HepG2 (cell line): ENCODE results near the gene FAM131A. TPM values are rescaled to one million over a fixed set of nuclear protein-coding genes. Genes with fewer than 3 reads are reported as not detected.

ENCODE experiments used
- HIVEP1 ChIP-seq: sonication (generic); formaldehyde crosslinking; IDR thresholded peaks from 2 replicates; pipeline ENCODE4 v1.4.0; 2020; ENCODE audit warnings: mild to moderate bottlenecking, missing genetic modification reagents
- ISX ChIP-seq: sonication (generic); formaldehyde crosslinking; conservative IDR thresholded peaks from 2 replicates; pipeline ENCODE4 v1.5.0; 2020; ENCODE audit warnings: missing genetic modification reagents
- KDM5B ChIP-seq: sonication (generic); formaldehyde crosslinking; IDR thresholded peaks from 2 replicates; pipeline ENCODE4 v1.4.0; 2020; ENCODE audit warnings: missing genetic modification reagents, mild to moderate bottlenecking, borderline replicate concordance
- RFX1 ChIP-seq: fragments of 450-650 bp; IDR thresholded peaks from 2 replicates; pipeline ENCODE4 v1.6.1; 2017
- SAFB2 ChIP-seq: sonication (generic); formaldehyde crosslinking; IDR thresholded peaks from 2 replicates; pipeline ENCODE4 v1.5.1; 2020; ENCODE audit warnings: missing genetic modification reagents, low read depth, mild to moderate bottlenecking, borderline replicate concordance
- SMARCC2 ChIP-seq: fragments of 450-650 bp; IDR thresholded peaks from 2 replicates; pipeline ENCODE4 v1.6.1; 2017; ENCODE audit warnings: antibody characterized with exemption, mild to moderate bottlenecking
- TOPORS ChIP-seq: sonication (generic); formaldehyde crosslinking; IDR thresholded peaks from 2 replicates; pipeline ENCODE4 v1.8.0; 2023; ENCODE audit warnings: mild to moderate bottlenecking, missing genetic modification reagents
- ZNF180 ChIP-seq: sonication (generic); formaldehyde crosslinking; IDR thresholded peaks from 2 replicates; pipeline ENCODE4 v1.4.0; 2020; ENCODE audit warnings: low read depth, missing genetic modification reagents, borderline replicate concordance
- ZNF24 ChIP-seq: fragments of 450-650 bp; IDR thresholded peaks from 2 replicates; pipeline ENCODE4 v1.6.1; 2017; ENCODE audit warnings: antibody characterized with exemption, mild to moderate bottlenecking
- ZNF251 ChIP-seq: sonication (generic); formaldehyde crosslinking; IDR thresholded peaks from 2 replicates; pipeline ENCODE4 v1.9.0; 2021; ENCODE audit warnings: mild to moderate bottlenecking, missing genetic modification reagents
- ZNF296 ChIP-seq: sonication (generic); formaldehyde crosslinking; conservative IDR thresholded peaks from 2 replicates; pipeline ENCODE4 v1.5.0; 2020; ENCODE audit warnings: mild to moderate bottlenecking, missing genetic modification reagents
- ZNF558 ChIP-seq: sonication (generic); formaldehyde crosslinking; IDR thresholded peaks from 2 replicates; pipeline ENCODE4 v1.9.0; 2022; ENCODE audit warnings: mild to moderate bottlenecking, missing genetic modification reagents, borderline replicate concordance
- ZNF564 ChIP-seq: sonication (generic); formaldehyde crosslinking; IDR thresholded peaks from 2 replicates; pipeline ENCODE4 v1.8.1; 2023; ENCODE audit warnings: mild to moderate bottlenecking, missing genetic modification reagents
- ZNF660 ChIP-seq: sonication (generic); formaldehyde crosslinking; IDR thresholded peaks from 2 replicates; pipeline ENCODE4 v1.5.1; 2020; ENCODE audit warnings: mild to moderate bottlenecking, low read depth, missing genetic modification reagents, borderline replicate concordance
- polyA plus RNA-seq, 8 experiments: library from polyadenylated mRNA; depleted of rRNA in 3 of 8; stranded (reverse) in 7 of 8; unstranded in 1 of 8; fragments of >200 nt; fragmentation: Illumina TruSeq in 4 of 8; extraction: Trizol in 4 of 8; gene quantifications; 2 replicates each; pipeline versions ENCODE4 v1.2.1 to v1.2.3, GENCODE V29; 2011 to 2016; ENCODE audit warnings: low read depth in 4 of 8, missing spikeins in 1 of 8, mixed read lengths in 1 of 8; ENCODE audit not compliant: insufficient read depth in 1 of 8
- total RNA-seq, 5 experiments: library from RNA; depleted of rRNA; stranded (reverse); fragments of >200 nt; fragmentation: Illumina TruSeq; extraction: Trizol; gene quantifications; 2 replicates each; pipeline ENCODE4 v1.2.3, GENCODE V29; 2016; ENCODE audit warnings: low read depth in 1 of 5
- TF ChIP-seq, protein P1 (sequence below): fragments of 450-650 bp; IDR thresholded peaks from 2 replicates; pipeline ENCODE4 v1.6.1; 2017; ENCODE audit warnings: mild to moderate bottlenecking
- TF ChIP-seq, protein P2 (sequence below): sonication (generic); formaldehyde crosslinking; IDR thresholded peaks from 2 replicates; pipeline ENCODE4 v1.9.0; 2021; ENCODE audit warnings: mild to moderate bottlenecking, missing genetic modification reagents
- TF ChIP-seq, protein P3 (sequence below): IDR thresholded peaks from 2 replicates; pipeline ENCODE4 v1.6.1; 2016; ENCODE audit warnings: missing compliant biosample characterization, missing genetic modification reagents, borderline replicate concordance
- TF ChIP-seq, protein P4 (sequence below): sonication (generic); formaldehyde crosslinking; IDR thresholded peaks from 2 replicates; pipeline ENCODE4 v1.8.0; 2022; ENCODE audit warnings: mild to moderate bottlenecking, missing genetic modification reagents, moderate library complexity

FAM131A gene
- total and polyA plus RNA-seq, 2 of the 13 experiments (the other 11 are each of a cell fraction or from before 2014, with no cell fraction given): 9.2 to 9.3 TPM

DNA sequence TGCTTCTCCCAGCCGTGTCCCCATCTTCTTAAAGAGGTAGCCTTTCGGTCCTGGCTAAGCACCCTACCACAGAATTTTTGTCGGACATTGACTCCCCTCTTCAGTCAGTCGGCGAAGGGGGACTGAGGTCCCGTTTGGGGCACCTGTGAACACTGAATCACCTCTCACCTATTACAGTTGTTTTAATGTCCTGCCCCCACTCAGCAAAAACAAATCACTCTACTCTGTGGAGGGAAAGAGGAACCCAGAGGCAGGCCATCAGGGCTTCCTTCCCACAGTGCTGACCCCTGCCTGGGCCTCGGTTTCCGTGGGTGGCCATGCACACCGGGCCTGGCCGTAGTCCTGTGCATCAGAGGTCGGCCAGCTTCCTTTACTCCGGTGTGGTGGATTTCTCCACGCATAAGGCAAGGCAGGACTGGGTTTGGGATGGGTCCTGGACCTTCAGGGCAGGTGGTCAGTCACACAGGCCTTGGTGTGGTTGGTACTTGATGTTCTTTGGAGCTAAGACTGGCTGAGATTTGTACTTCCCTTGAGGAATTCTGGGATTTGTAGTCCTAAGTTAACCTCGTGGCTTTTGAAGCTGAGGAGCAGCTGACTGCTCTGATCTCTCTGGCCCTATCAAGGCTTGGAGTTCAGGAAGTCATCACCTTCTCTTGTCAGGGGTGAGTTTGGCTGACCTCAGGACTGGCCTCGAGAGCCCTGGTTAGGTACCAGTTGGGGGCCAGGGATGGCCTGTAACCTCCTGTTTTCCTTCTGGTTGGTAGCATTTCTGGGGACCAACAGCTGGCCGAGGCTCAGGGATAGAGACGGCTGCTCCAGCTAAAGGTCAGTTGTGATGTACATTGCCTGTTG, 627 bp upstream of the FAM131A start (continued):
- TF ChIP-seq, protein P1, sequence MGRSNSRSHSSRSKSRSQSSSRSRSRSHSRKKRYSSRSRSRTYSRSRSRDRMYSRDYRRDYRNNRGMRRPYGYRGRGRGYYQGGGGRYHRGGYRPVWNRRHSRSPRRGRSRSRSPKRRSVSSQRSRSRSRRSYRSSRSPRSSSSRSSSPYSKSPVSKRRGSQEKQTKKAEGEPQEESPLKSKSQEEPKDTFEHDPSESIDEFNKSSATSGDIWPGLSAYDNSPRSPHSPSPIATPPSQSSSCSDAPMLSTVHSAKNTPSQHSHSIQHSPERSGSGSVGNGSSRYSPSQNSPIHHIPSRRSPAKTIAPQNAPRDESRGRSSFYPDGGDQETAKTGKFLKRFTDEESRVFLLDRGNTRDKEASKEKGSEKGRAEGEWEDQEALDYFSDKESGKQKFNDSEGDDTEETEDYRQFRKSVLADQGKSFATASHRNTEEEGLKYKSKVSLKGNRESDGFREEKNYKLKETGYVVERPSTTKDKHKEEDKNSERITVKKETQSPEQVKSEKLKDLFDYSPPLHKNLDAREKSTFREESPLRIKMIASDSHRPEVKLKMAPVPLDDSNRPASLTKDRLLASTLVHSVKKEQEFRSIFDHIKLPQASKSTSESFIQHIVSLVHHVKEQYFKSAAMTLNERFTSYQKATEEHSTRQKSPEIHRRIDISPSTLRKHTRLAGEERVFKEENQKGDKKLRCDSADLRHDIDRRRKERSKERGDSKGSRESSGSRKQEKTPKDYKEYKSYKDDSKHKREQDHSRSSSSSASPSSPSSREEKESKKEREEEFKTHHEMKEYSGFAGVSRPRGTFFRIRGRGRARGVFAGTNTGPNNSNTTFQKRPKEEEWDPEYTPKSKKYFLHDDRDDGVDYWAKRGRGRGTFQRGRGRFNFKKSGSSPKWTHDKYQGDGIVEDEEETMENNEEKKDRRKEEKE: no peak
- TF ChIP-seq ZNF564: no peak
- TF ChIP-seq, protein P2, sequence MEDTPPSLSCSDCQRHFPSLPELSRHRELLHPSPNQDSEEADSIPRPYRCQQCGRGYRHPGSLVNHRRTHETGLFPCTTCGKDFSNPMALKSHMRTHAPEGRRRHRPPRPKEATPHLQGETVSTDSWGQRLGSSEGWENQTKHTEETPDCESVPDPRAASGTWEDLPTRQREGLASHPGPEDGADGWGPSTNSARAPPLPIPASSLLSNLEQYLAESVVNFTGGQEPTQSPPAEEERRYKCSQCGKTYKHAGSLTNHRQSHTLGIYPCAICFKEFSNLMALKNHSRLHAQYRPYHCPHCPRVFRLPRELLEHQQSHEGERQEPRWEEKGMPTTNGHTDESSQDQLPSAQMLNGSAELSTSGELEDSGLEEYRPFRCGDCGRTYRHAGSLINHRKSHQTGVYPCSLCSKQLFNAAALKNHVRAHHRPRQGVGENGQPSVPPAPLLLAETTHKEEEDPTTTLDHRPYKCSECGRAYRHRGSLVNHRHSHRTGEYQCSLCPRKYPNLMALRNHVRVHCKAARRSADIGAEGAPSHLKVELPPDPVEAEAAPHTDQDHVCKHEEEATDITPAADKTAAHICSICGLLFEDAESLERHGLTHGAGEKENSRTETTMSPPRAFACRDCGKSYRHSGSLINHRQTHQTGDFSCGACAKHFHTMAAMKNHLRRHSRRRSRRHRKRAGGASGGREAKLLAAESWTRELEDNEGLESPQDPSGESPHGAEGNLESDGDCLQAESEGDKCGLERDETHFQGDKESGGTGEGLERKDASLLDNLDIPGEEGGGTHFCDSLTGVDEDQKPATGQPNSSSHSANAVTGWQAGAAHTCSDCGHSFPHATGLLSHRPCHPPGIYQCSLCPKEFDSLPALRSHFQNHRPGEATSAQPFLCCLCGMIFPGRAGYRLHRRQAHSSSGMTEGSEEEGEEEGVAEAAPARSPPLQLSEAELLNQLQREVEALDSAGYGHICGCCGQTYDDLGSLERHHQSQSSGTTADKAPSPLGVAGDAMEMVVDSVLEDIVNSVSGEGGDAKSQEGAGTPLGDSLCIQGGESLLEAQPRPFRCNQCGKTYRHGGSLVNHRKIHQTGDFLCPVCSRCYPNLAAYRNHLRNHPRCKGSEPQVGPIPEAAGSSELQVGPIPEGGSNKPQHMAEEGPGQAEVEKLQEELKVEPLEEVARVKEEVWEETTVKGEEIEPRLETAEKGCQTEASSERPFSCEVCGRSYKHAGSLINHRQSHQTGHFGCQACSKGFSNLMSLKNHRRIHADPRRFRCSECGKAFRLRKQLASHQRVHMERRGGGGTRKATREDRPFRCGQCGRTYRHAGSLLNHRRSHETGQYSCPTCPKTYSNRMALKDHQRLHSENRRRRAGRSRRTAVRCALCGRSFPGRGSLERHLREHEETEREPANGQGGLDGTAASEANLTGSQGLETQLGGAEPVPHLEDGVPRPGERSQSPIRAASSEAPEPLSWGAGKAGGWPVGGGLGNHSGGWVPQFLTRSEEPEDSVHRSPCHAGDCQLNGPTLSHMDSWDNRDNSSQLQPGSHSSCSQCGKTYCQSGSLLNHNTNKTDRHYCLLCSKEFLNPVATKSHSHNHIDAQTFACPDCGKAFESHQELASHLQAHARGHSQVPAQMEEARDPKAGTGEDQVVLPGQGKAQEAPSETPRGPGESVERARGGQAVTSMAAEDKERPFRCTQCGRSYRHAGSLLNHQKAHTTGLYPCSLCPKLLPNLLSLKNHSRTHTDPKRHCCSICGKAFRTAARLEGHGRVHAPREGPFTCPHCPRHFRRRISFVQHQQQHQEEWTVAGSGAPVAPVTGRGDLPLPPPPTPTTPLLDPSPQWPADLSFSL (CRISPR knock-in tag): no peak
- TF ChIP-seq SAFB2 (CRISPR knock-in tag): no peak
- no peak for TF ChIP-seq ZNF24
- no peak for TF ChIP-seq KDM5B (CRISPR knock-in tag)
- TF ChIP-seq ZNF296 (CRISPR knock-in tag): no peak
- TF ChIP-seq ZNF660: no peak
- TF ChIP-seq TOPORS (CRISPR knock-in tag): no peak
- TF ChIP-seq ZNF180 (CRISPR knock-in tag): no peak
- no peak for TF ChIP-seq ZNF558 (CRISPR knock-in tag)
- TF ChIP-seq, protein P3, sequence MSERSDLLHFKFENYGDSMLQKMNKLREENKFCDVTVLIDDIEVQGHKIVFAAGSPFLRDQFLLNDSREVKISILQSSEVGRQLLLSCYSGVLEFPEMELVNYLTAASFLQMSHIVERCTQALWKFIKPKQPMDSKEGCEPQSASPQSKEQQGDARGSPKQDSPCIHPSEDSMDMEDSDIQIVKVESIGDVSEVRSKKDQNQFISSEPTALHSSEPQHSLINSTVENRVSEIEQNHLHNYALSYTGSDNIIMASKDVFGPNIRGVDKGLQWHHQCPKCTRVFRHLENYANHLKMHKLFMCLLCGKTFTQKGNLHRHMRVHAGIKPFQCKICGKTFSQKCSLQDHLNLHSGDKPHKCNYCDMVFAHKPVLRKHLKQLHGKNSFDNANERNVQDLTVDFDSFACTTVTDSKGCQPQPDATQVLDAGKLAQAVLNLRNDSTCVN (CRISPR knock-in tag): 0 out of 2 replicates have a peak, but pooled peaks have one; percentile 6
- TF ChIP-seq ZNF251 (CRISPR knock-in tag): no peak
- TF ChIP-seq, protein P4, sequence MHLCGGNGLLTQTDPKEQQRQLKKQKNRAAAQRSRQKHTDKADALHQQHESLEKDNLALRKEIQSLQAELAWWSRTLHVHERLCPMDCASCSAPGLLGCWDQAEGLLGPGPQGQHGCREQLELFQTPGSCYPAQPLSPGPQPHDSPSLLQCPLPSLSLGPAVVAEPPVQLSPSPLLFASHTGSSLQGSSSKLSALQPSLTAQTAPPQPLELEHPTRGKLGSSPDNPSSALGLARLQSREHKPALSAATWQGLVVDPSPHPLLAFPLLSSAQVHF (CRISPR knock-in tag): no peak
- no peak for TF ChIP-seq HIVEP1
- no peak for TF ChIP-seq SMARCC2
- no peak for TF ChIP-seq RFX1
- TF ChIP-seq ISX: no peak
